ENCODE measurements around the gene FCRL6. TPM values are rescaled to one million over a fixed set of nuclear protein-coding genes. Genes with fewer than 3 reads are reported as not detected.

Gene FCRL6
- total and polyA plus RNA-seq, 2 of the 13 experiments (the other 11 are each of a cell fraction or from before 2014, with no cell fraction given), result not detected

DNA sequence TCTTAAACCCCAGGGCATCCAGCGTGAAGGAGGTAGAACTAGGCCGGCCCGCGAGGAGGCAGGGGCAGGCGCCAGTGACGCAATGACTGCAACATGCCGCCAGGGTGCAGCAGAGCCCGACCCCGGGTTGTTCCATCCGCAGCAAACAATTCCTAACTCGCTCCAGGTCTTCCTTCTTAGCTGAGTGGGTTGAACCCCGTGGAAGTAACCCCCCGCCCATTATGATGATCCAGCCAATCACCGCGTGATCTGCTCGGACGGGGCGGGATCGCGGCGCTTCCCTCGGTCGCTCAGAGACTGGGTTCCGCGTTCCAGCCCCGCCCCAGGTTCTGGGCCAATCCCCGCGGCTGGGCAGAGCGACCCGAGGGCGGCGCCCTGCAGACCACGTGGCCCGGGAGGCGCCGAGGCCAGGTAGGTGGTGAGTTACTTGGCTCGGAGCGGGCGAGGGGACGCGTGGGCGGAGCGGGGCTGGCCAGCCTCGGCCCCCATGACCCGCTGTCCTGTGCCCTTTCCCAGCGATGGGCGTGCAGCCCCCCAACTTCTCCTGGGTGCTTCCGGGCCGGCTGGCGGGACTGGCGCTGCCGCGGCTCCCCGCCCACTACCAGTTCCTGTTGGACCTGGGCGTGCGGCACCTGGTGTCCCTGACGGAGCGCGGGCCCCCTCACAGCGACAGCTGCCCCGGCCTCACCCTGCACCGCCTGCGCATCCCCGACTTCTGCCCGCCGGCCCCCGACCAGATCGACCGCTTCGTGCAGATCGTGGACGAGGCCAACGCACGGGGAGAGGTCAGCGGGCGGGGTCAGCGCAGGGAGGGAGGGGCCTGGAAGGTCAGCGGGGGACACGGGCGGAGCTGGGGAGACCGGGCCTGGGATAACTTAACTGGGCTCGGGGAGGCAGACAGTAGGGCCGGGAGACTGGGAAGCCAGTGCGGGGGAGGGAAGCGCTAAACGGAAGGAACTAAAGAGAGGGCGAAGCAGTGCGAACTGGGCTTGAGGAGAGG is 21.3 kb upstream of the FCRL6 start, which contains the start of gene DUSP23 (continued):
- TF ChIP-seq NCOR1 (IDR thresholded peaks at IDR 0.05; ENCODE audit: borderline replicate concordance, low read length) (no peak), SRY (CRISPR knock-in tag; IDR thresholded peaks at IDR 0.05) (no peak), ZBTB42 (CRISPR knock-in tag; IDR thresholded peaks at IDR 0.05) (no peak), HNRNPUL1 (IDR thresholded peaks at IDR 0.05; ENCODE audit: low read depth, low read length) (no peak), ZNF605 (CRISPR knock-in tag; IDR thresholded peaks at IDR 0.05) (no peak), PHF20 (CRISPR knock-in tag; IDR thresholded peaks at IDR 0.05) (no peak), CEBPB (IDR thresholded peaks at IDR 0.05; ENCODE audit: borderline replicate concordance, low read depth, low read length) (peak; percentile 75; the same call in 1 of the 2 replicates), CC2D1A (CRISPR knock-in tag; IDR thresholded peaks at IDR 0.05) (no peak), CBFB (CRISPR knock-in tag; IDR thresholded peaks at IDR 0.05) (no peak), RAD21 (CRISPR knock-in tag; IDR thresholded peaks at IDR 0.05) (0 out of 2 replicates have a peak, but pooled peaks have one; percentile 13)
- TF ChIP-seq, protein P1, sequence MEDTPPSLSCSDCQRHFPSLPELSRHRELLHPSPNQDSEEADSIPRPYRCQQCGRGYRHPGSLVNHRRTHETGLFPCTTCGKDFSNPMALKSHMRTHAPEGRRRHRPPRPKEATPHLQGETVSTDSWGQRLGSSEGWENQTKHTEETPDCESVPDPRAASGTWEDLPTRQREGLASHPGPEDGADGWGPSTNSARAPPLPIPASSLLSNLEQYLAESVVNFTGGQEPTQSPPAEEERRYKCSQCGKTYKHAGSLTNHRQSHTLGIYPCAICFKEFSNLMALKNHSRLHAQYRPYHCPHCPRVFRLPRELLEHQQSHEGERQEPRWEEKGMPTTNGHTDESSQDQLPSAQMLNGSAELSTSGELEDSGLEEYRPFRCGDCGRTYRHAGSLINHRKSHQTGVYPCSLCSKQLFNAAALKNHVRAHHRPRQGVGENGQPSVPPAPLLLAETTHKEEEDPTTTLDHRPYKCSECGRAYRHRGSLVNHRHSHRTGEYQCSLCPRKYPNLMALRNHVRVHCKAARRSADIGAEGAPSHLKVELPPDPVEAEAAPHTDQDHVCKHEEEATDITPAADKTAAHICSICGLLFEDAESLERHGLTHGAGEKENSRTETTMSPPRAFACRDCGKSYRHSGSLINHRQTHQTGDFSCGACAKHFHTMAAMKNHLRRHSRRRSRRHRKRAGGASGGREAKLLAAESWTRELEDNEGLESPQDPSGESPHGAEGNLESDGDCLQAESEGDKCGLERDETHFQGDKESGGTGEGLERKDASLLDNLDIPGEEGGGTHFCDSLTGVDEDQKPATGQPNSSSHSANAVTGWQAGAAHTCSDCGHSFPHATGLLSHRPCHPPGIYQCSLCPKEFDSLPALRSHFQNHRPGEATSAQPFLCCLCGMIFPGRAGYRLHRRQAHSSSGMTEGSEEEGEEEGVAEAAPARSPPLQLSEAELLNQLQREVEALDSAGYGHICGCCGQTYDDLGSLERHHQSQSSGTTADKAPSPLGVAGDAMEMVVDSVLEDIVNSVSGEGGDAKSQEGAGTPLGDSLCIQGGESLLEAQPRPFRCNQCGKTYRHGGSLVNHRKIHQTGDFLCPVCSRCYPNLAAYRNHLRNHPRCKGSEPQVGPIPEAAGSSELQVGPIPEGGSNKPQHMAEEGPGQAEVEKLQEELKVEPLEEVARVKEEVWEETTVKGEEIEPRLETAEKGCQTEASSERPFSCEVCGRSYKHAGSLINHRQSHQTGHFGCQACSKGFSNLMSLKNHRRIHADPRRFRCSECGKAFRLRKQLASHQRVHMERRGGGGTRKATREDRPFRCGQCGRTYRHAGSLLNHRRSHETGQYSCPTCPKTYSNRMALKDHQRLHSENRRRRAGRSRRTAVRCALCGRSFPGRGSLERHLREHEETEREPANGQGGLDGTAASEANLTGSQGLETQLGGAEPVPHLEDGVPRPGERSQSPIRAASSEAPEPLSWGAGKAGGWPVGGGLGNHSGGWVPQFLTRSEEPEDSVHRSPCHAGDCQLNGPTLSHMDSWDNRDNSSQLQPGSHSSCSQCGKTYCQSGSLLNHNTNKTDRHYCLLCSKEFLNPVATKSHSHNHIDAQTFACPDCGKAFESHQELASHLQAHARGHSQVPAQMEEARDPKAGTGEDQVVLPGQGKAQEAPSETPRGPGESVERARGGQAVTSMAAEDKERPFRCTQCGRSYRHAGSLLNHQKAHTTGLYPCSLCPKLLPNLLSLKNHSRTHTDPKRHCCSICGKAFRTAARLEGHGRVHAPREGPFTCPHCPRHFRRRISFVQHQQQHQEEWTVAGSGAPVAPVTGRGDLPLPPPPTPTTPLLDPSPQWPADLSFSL (CRISPR knock-in tag; IDR thresholded peaks at IDR 0.05), result no peak

Measured in HepG2 (cell line).